B cell (primary cell): ENCODE results near the gene PPM1G. TPM values are rescaled to one million over a fixed set of nuclear protein-coding genes. Genes with fewer than 3 reads are reported as not detected.

Source experiments
- ATAC-seq: fragments of 200-7000 bp; cut with Tn5 transposase; one replicate; pipeline ENCODE4 v1.10.0; 2021; ENCODE audit warnings: low read depth, mild to moderate bottlenecking, moderate number of reproducible peaks, moderate library complexity
- CTCF ChIA-PET: fragments of 350-600 bp; sonication (Branson Sonifier 250); formaldehyde crosslinking; loops from one replicate; lab custom pipeline; 2021; ENCODE audit warnings: antibody characterized with exemption, inconsistent platforms; lab: Charles Lee
- POLR2A ChIA-PET: fragments of 350-600 bp; sonication (Branson Sonifier 250); formaldehyde crosslinking; loops from one replicate; lab custom pipeline; 2021; ENCODE audit warnings: antibody characterized with exemption; lab: Charles Lee
- DNase-seq: peaks from one replicate; pipeline ENCODE4 v3.0.0; 2013
- H2AFZ ChIP-seq: 2 replicates; pipeline ENCODE4 v1.6.1; 2012; ENCODE audit warnings: mild to moderate bottlenecking, low read depth, low read length; ENCODE audit not compliant: insufficient read depth, poor library complexity, severe bottlenecking
- H3K27ac ChIP-seq, 2 donors: 1 replicate in 1 of 2; 2 replicates in 1 of 2; pipeline ENCODE4 v1.5.1; 2012 to 2013; ENCODE audit warnings: low read length in 2 of 2, mild to moderate bottlenecking in 2 of 2, moderate library complexity in 1 of 2
- H3K27me3 ChIP-seq, 4 experiments: fragments of 200-600 bp in 1 of 4; sonication (generic) in 1 of 4; replicated peaks in 1 of 4; 1 replicate in 2 of 4; 2 replicates in 2 of 4; pipeline versions ENCODE4 v1.6.1 to v1.7.0; 2013 to 2016; ENCODE audit warnings: low read length in 3 of 4, mild to moderate bottlenecking in 2 of 4, mixed read lengths in 1 of 4, moderate library complexity in 1 of 4; ENCODE audit not compliant: insufficient read depth in 4 of 4, control insufficient read depth in 3 of 4; ENCODE audit errors: control extremely low read depth in 1 of 4
- H3K36me3 ChIP-seq, 2 experiments: replicated peaks in 1 of 2; 1 replicate in 1 of 2; 2 replicates in 1 of 2; pipeline versions ENCODE4 v1.6.1 to v1.7.1; 2013; ENCODE audit warnings: low read length in 1 of 2; ENCODE audit not compliant: insufficient read depth in 2 of 2, control insufficient read depth in 1 of 2; ENCODE audit errors: control extremely low read depth in 1 of 2, extremely low read depth in 1 of 2
- H3K4me1 ChIP-seq, 2 donors: fragments of 200-600 bp in 1 of 2; sonication (generic) in 1 of 2; 1 replicate in 1 of 2; 2 replicates in 1 of 2; pipeline versions ENCODE4 v1.5.1 to v1.6.1; 2013 to 2017; ENCODE audit warnings: low read length in 2 of 2; ENCODE audit not compliant: control insufficient read depth in 2 of 2, insufficient read depth in 2 of 2
- H3K4me2 ChIP-seq: replicated peaks from 2 replicates; pipeline ENCODE3; 2012; ENCODE audit warnings: mild to moderate bottlenecking, low read depth, low read length; ENCODE audit not compliant: poor library complexity, severe bottlenecking
- H3K4me3 ChIP-seq, 5 experiments: fragments of 200-600 bp in 1 of 5; sonication (generic) in 1 of 5; 1 replicate in 3 of 5; 2 replicates in 2 of 5; pipeline versions ENCODE4 v1.5.1 to v1.7.0; 2011 to 2016; ENCODE audit warnings: low read length in 4 of 5, mild to moderate bottlenecking in 4 of 5, low read depth in 2 of 5, control low read depth in 1 of 5, moderate library complexity in 1 of 5; ENCODE audit not compliant: insufficient read depth in 1 of 5; ENCODE audit errors: control extremely low read depth in 1 of 5, extremely low read depth in 1 of 5
- H3K79me2 ChIP-seq: fragments of 200-600 bp; sonication (generic); one replicate; pipeline ENCODE4 v1.6.0; 2016; ENCODE audit warnings: low read length; ENCODE audit not compliant: control insufficient read depth, insufficient read depth
- H3K9ac ChIP-seq: fragments of 200-600 bp; sonication (generic); 2 replicates; pipeline ENCODE4 v1.6.1; 2017; ENCODE audit warnings: mild to moderate bottlenecking, low read length, moderate library complexity
- H3K9me3 ChIP-seq, 3 donors: one replicate each; pipeline versions ENCODE4 v1.6.1 to v1.7.1; 2013; ENCODE audit warnings: low read length in 2 of 3; ENCODE audit not compliant: control insufficient read depth in 2 of 3, insufficient read depth in 1 of 3; ENCODE audit errors: control extremely low read depth in 1 of 3
- H4K20me1 ChIP-seq: 2 replicates; pipeline ENCODE4 v1.6.0; 2012; ENCODE audit warnings: mild to moderate bottlenecking, low read length; ENCODE audit not compliant: insufficient read depth, control insufficient read depth, poor library complexity, severe bottlenecking
- H3K27ac Mint-ChIP-seq: one replicate; pipeline ENCODE4 v1.8.0; 2021; ENCODE audit warnings: mixed read lengths
- H3K27me3 Mint-ChIP-seq: one replicate; pipeline ENCODE4 v1.8.0; 2021; ENCODE audit warnings: mixed read lengths
- H3K4me1 Mint-ChIP-seq: one replicate; pipeline ENCODE4 v1.8.0; 2021; ENCODE audit warnings: mixed read lengths
- H3K4me3 Mint-ChIP-seq: one replicate; pipeline ENCODE4 v1.8.0; 2021; ENCODE audit warnings: mixed read lengths
- H3K9me3 Mint-ChIP-seq: one replicate; pipeline ENCODE4 v1.8.0; 2022; ENCODE audit warnings: mixed read lengths; ENCODE audit not compliant: insufficient read depth
- CTCF ChIP-seq: fragments of 200-600 bp; IDR thresholded peaks from one replicate; pipeline ENCODE4 v1.8.0; 2022; ENCODE audit warnings: antibody characterized with exemption, mild to moderate bottlenecking
- EZH2 ChIP-seq: IDR thresholded peaks from 2 replicates; pipeline ENCODE4 v1.6.1; 2012; ENCODE audit warnings: borderline replicate concordance, low read depth, mild to moderate bottlenecking, moderate library complexity, low read length; ENCODE audit not compliant: insufficient read depth, poor library complexity, severe bottlenecking
- WGBS: methylation state at CpG from one replicate; pipeline ENCODE4 v1.1.5; 2013; ENCODE audit warnings: missing lambda C conversion rate; ENCODE audit not compliant: insufficient coverage; 5-methylcytosine and 5-hydroxymethylcytosine counted together
- intact Hi-C: fragments of 100-400 bp; cut with micrococcal nuclease; formaldehyde crosslinking; loops from one replicate; pipeline ENCODE4 v1.10.0; 2022
- polyA plus RNA-seq: library from polyadenylated mRNA; depleted of rRNA; stranded (reverse); fragments of >200 nt; gene quantifications from 2 replicates; pipeline ENCODE4 v1.2.3, GENCODE V29; 2012
- total RNA-seq, 2 donors: library from RNA; stranded (reverse); fragments of 120-200 nt in 1 of 2; gene quantifications; 1 replicate in 1 of 2; 2 replicates in 1 of 2; pipeline versions ENCODE4 v1.2.3 to v1.2.4, GENCODE V29; 2013 to 2022

Gene PPM1G
- total and polyA plus RNA-seq, 2 donors (not counting 1 experiment from before 2014, with no cell fraction given): 23.7 to 48.9 TPM

- CTCF ChIA-PET: interaction anchor here (1.4 to 5.0 kb wide), 6 partner anchors 12 to 59 kb away, joined by 3 to 31 read pairs (median 6); partner anchors contain the start of genes EIF2B4, PPM1G, SNX17 and ZNF513
- POLR2A ChIA-PET: interaction anchor here (0.8 to 3.5 kb wide), 6 partner anchors 13 to 377 kb away, joined by 3 to 28 read pairs (median 3); partner anchors contain the start of genes AGBL5, PPM1G and ZNF513
- WGBS: under 1% methylated on average over 75 of the region's 75 CpGs
- Mint-ChIP-seq H3K4me3 (peak within 1 kb of the TSS; percentile 97), H3K27me3 (no peaks in the 10 kb centered on the region), H3K9me3 (no peaks in the 10 kb centered on the region), H3K27ac (peak within 1 kb of the TSS; percentile 97), H3K4me1 (peaks cover 29% of the 10 kb centered on the region)
- peak within 1 kb of the TSS; percentile 98 for H3K9ac ChIP-seq
- intact Hi-C loops: loop anchor here (1.0 to 5.0 kb wide), 10 partner anchors 14 to 342 kb away; partner anchors contain the start of genes CCDC121, EIF2B4, GPN1 and GTF3C2
- H3K27ac ChIP-seq: peak within 1 kb of the TSS; percentile 82 to 86
- H2AFZ ChIP-seq: peak within 1 kb of the TSS; percentile 100
- peak within 1 kb of the TSS; percentile 68 to 98 (median 88) for H3K4me3 ChIP-seq
- H3K79me2 ChIP-seq: peaks cover 45% of the 10 kb centered on the region
- ATAC-seq: peak; percentile 92
- peak; percentile 95 for DNase-seq
- peaks cover 0 to 5% of the 10 kb centered on the region in 2 experiments for H3K36me3 ChIP-seq
- peaks cover 44% of the 10 kb centered on the region for H4K20me1 ChIP-seq
- H3K27me3 ChIP-seq: no peaks in the 10 kb centered on the region
- TF ChIP-seq CTCF (no peak), EZH2 (no peak)
- no peaks in the 10 kb centered on the region for H3K9me3 ChIP-seq
- peak within 1 kb of the TSS; percentile 96 for H3K4me2 ChIP-seq
- peaks cover 15 to 21% of the 10 kb centered on the region in 2 donors for H3K4me1 ChIP-seq
Observed at GRCh38 chr2:27428213-27428977, 19.0 kb upstream of the PPM1G start, which contains the start of gene NRBP1. Gene NRBP1 (plus strand): TSS chr2:27428631. CDS start chr2:27433274, 4,643 bp downstream.
